Measurements from ENCODE around the gene HNRNPA2B1.

HNRNPA2B1 gene

GRCh38 chr7:26188206-26188956 is 12.2 kb downstream of the HNRNPA2B1 start:
- no peak; the same call in 1 of the 3 replicates for ATAC-seq
- TF ChIP-seq ARNTL (CRISPR knock-in tag; IDR thresholded peaks at IDR 0.05; ENCODE audit: borderline replicate concordance, low read depth) (no peak), RARB (CRISPR knock-in tag; IDR thresholded peaks at IDR 0.05) (peak; percentile 88; the same call in 1 of the 2 replicates), ZNF70 (CRISPR knock-in tag; IDR thresholded peaks at IDR 0.05) (no peak; the same call in 1 of the 2 replicates), CSDC2 (CRISPR knock-in tag; IDR thresholded peaks at IDR 0.05) (no peak), ESRRG (CRISPR knock-in tag; IDR thresholded peaks at IDR 0.05) (peak; percentile 69), TSHZ2 (CRISPR knock-in tag; IDR thresholded peaks at IDR 0.05) (no peak), CSRNP3 (CRISPR knock-in tag; IDR thresholded peaks at IDR 0.05) (peak; percentile 86), PATZ1 (CRISPR knock-in tag; IDR thresholded peaks at IDR 0.05; ENCODE audit: borderline replicate concordance) (peak; percentile 91; the same call in 1 of the 2 replicates), OSR1 (CRISPR knock-in tag; IDR thresholded peaks at IDR 0.05) (no peak), SNAI2 (CRISPR knock-in tag; IDR thresholded peaks at IDR 0.05) (no peak), ZFP3 (CRISPR knock-in tag; IDR thresholded peaks at IDR 0.05) (no peak), GLIS3 (CRISPR knock-in tag; IDR thresholded peaks at IDR 0.05) (no peak; the same call in none of the 2 replicates), POU6F1 (CRISPR knock-in tag; IDR thresholded peaks at IDR 0.05; ENCODE audit: borderline replicate concordance, low read depth) (no peak), ZNF8 (CRISPR knock-in tag; IDR thresholded peaks at IDR 0.05) (no peak), BACH2 (CRISPR knock-in tag; IDR thresholded peaks at IDR 0.05; ENCODE audit: borderline replicate concordance) (no peak), CREB5 (CRISPR knock-in tag; IDR thresholded peaks at IDR 0.05; ENCODE audit: low read depth) (peak; percentile 51; the same call in 1 of the 2 replicates), ZNF565 (CRISPR knock-in tag; conservative IDR thresholded peaks at IDR 0.05; ENCODE audit: low read depth) (no peak; the same call in 1 of the 2 replicates), TOX (CRISPR knock-in tag; IDR thresholded peaks at IDR 0.05; ENCODE audit: borderline replicate concordance) (peak; percentile 10), ZC3H10 (CRISPR knock-in tag; IDR thresholded peaks at IDR 0.05) (peak; percentile 2; the same call in 1 of the 2 replicates), TCF4 (CRISPR knock-in tag; IDR thresholded peaks at IDR 0.05; ENCODE audit: borderline replicate concordance) (peak; percentile 37; the same call in 1 of the 2 replicates), ZFP30 (CRISPR knock-in tag; IDR thresholded peaks at IDR 0.05) (peak; percentile 44), PPARA (CRISPR knock-in tag; IDR thresholded peaks at IDR 0.05; ENCODE audit: borderline replicate concordance) (no peak), ISL1 (CRISPR knock-in tag; IDR thresholded peaks at IDR 0.05) (0 out of 2 replicates have a peak, but pooled peaks have one; percentile 1)
